Thyroid gland (tissue), 4 donors: ENCODE data around the gene AATF.

ENCODE experiments used
- POLR2A ChIP-seq, 2 donors: fragments of 450-650 bp; IDR thresholded peaks; one replicate each; pipeline ENCODE4 v1.6.1; 2017; ENCODE audit warnings: antibody characterized with exemption in 2 of 2, mild to moderate bottlenecking in 2 of 2, moderate library complexity in 1 of 2
- TF ChIP-seq, protein P1 (sequence below), 6 experiments: fragments of 200-600 bp in 3 of 6; fragments of 450-650 bp in 3 of 6; sonication (generic) in 3 of 6; IDR thresholded peaks; one replicate each; pipeline ENCODE4 v1.5.1; 2016 to 2019; ENCODE audit warnings: antibody characterized with exemption in 6 of 6, mild to moderate bottlenecking in 2 of 6, inconsistent platforms in 1 of 6, moderate library complexity in 1 of 6

DNA sequence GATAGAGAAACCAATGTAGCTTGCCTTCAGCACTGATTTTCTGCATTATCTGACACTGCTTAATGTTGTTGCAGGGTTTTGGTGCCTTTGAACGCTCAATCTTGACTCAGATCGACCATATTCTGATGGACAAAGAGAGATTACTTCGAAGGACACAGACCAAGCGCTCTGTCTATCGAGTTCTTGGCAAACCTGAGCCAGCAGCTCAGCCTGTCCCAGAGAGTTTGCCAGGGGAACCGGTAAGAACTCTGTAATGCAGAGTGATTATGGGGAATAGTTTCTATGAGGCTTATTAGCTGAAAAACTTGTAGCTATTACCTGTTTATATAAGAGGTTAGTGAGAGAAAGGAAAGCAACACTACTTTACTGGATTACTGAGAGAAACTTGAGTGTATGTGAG lies 40.4 kb downstream of the AATF start:
- TF ChIP-seq, protein P1, sequence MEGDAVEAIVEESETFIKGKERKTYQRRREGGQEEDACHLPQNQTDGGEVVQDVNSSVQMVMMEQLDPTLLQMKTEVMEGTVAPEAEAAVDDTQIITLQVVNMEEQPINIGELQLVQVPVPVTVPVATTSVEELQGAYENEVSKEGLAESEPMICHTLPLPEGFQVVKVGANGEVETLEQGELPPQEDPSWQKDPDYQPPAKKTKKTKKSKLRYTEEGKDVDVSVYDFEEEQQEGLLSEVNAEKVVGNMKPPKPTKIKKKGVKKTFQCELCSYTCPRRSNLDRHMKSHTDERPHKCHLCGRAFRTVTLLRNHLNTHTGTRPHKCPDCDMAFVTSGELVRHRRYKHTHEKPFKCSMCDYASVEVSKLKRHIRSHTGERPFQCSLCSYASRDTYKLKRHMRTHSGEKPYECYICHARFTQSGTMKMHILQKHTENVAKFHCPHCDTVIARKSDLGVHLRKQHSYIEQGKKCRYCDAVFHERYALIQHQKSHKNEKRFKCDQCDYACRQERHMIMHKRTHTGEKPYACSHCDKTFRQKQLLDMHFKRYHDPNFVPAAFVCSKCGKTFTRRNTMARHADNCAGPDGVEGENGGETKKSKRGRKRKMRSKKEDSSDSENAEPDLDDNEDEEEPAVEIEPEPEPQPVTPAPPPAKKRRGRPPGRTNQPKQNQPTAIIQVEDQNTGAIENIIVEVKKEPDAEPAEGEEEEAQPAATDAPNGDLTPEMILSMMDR (IDR thresholded peaks at IDR 0.05): no peak
- no peak for TF ChIP-seq POLR2A (IDR thresholded peaks at IDR 0.05)
